Nephron (organoid): ENCODE measurements around the gene HUS1B.

ENCODE experiments used
- H3K27ac Mint-ChIP-seq, 3 experiments: 2 replicates each; pipeline ENCODE4 v1.8.0; 2020; ENCODE audit warnings: mixed read lengths in 3 of 3, mild to moderate bottlenecking in 2 of 3, moderate library complexity in 1 of 3
- H3K27me3 Mint-ChIP-seq: 2 replicates; pipeline ENCODE4 v1.8.0; 2021; ENCODE audit warnings: low read depth, mild to moderate bottlenecking, moderate library complexity, mixed read lengths
- H3K36me3 Mint-ChIP-seq: 2 replicates; pipeline ENCODE4 v1.8.0; 2020; ENCODE audit warnings: low read depth, mixed read lengths
- H3K4me1 Mint-ChIP-seq: 2 replicates; pipeline ENCODE4 v1.8.0; 2020; ENCODE audit warnings: mixed read lengths
- H3K4me3 Mint-ChIP-seq, 3 experiments: 2 replicates each; pipeline ENCODE4 v1.8.0; 2020; ENCODE audit warnings: mild to moderate bottlenecking in 3 of 3, mixed read lengths in 3 of 3, moderate library complexity in 2 of 3
- H3K9me3 Mint-ChIP-seq: 2 replicates; pipeline ENCODE4 v1.8.0; 2020; ENCODE audit warnings: mixed read lengths
- CTCF ChIP-seq, 3 experiments: fragments of 200-600 bp; sonication (generic); IDR thresholded peaks; one replicate each; pipeline ENCODE4 v1.5.0; 2021; ENCODE audit warnings: antibody characterized with exemption in 3 of 3; ENCODE audit not compliant: unreplicated experiment in 3 of 3

HUS1B gene

GRCh38 chr6:656460-657252 lies at the start of gene HUS1B:
Gene HUS1B, minus strand, starts transcription at chr6:657100. Its CDS starts 156 bp downstream, at chr6:656944.
- Mint-ChIP-seq H3K27me3 (no peaks in the 10 kb centered on the region), H3K4me1 (peaks cover 32% of the 10 kb centered on the region), H3K9me3 (peaks cover 6% of the 10 kb centered on the region), H3K36me3 (peaks cover 21% of the 10 kb centered on the region), H3K27ac (no peak within 1 kb of the TSS), H3K4me3 (no peak within 1 kb of the TSS)
- no peak for TF ChIP-seq CTCF (IDR thresholded peaks at IDR 0.05; ENCODE audit: unreplicated experiment in 3 of 3)

GRCh38 chr6:706146-706545 lies 49.2 kb upstream of the HUS1B start:
- Mint-ChIP-seq H3K36me3 (no peaks in the 10 kb centered on the region), H3K4me3 (no peak overlapping the region), H3K27me3 (peaks cover 77% of the 10 kb centered on the region), H3K9me3 (no peaks in the 10 kb centered on the region), H3K4me1 (peaks cover 8% of the 10 kb centered on the region), H3K27ac (no peak overlapping the region)
- TF ChIP-seq CTCF (IDR thresholded peaks at IDR 0.05; ENCODE audit: unreplicated experiment in 3 of 3), result no peak

GRCh38 chr6:705047-705446 lies 48.1 kb upstream of the HUS1B start:
- no peaks in the 10 kb centered on the region for H3K9me3 Mint-ChIP-seq
- no peak overlapping the region for H3K4me3 Mint-ChIP-seq
- TF ChIP-seq CTCF (IDR thresholded peaks at IDR 0.05; ENCODE audit: unreplicated experiment in 3 of 3), result no peak
- no peaks in the 10 kb centered on the region for H3K4me1 Mint-ChIP-seq
- H3K27me3 Mint-ChIP-seq, result peaks cover 74% of the 10 kb centered on the region
- H3K36me3 Mint-ChIP-seq, result no peaks in the 10 kb centered on the region
- no peak overlapping the region for H3K27ac Mint-ChIP-seq

- no peaks in the 10 kb centered on the region for H3K36me3 Mint-ChIP-seq
- H3K27ac Mint-ChIP-seq, result no peak overlapping the region
- H3K9me3 Mint-ChIP-seq, result no peaks in the 10 kb centered on the region
- no peak overlapping the region for H3K4me3 Mint-ChIP-seq
- H3K4me1 Mint-ChIP-seq, result no peaks in the 10 kb centered on the region
- no peak for TF ChIP-seq CTCF (IDR thresholded peaks at IDR 0.05; ENCODE audit: unreplicated experiment in 3 of 3)
- H3K27me3 Mint-ChIP-seq, result peaks cover 75% of the 10 kb centered on the region
Observed at GRCh38 chr6:704046-704445, 47.1 kb upstream of the HUS1B start.

GRCh38 chr6:703552-703951 lies 46.7 kb upstream of the HUS1B start:
- no peaks in the 10 kb centered on the region for H3K9me3 Mint-ChIP-seq
- no peaks in the 10 kb centered on the region for H3K36me3 Mint-ChIP-seq
- TF ChIP-seq CTCF (IDR thresholded peaks at IDR 0.05; ENCODE audit: unreplicated experiment in 3 of 3), result no peak
- peaks cover 72% of the 10 kb centered on the region for H3K27me3 Mint-ChIP-seq
- H3K27ac Mint-ChIP-seq, result no peak overlapping the region
- H3K4me1 Mint-ChIP-seq, result no peaks in the 10 kb centered on the region
- no peak overlapping the region for H3K4me3 Mint-ChIP-seq
